Measurements from ENCODE around the gene CLSTN2.

DNA sequence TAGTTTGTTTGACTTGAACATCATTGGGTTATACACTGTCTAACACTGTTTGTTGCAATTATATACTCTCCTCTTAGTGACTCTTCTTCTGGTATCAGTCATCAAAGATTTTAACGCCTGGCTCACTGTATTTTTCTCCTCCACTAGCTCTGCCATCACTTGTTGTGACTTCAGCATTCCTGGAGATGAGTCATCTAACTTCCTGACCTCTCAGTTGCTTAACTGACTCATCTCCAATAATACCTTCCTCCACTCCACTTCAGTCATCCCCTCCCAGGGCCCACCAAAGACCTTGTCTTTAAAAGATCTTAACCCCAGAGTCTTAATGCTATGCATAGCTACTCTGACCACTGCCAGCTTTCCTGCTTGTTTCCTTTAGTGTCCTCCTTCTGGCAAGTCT, 28.6 kb upstream of the CLSTN2 start:
- TF ChIP-seq, protein P1, sequence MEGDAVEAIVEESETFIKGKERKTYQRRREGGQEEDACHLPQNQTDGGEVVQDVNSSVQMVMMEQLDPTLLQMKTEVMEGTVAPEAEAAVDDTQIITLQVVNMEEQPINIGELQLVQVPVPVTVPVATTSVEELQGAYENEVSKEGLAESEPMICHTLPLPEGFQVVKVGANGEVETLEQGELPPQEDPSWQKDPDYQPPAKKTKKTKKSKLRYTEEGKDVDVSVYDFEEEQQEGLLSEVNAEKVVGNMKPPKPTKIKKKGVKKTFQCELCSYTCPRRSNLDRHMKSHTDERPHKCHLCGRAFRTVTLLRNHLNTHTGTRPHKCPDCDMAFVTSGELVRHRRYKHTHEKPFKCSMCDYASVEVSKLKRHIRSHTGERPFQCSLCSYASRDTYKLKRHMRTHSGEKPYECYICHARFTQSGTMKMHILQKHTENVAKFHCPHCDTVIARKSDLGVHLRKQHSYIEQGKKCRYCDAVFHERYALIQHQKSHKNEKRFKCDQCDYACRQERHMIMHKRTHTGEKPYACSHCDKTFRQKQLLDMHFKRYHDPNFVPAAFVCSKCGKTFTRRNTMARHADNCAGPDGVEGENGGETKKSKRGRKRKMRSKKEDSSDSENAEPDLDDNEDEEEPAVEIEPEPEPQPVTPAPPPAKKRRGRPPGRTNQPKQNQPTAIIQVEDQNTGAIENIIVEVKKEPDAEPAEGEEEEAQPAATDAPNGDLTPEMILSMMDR (conservative IDR thresholded peaks at IDR 0.05 in 1 of 2, IDR thresholded peaks at IDR 0.05 in 1 of 2; ENCODE audit: extremely low read depth in 1 of 2, insufficient read depth in 1 of 2, low read depth in 1 of 2, low read length in 2 of 2), result no peak
- TF ChIP-seq EZH2 (IDR thresholded peaks at IDR 0.05; ENCODE audit: borderline replicate concordance, low read length), result no peak
